CD8-positive, alpha-beta memory T cell (primary cell): Measurements from ENCODE around the gene KIR3DL1. TPM values are rescaled to one million over a fixed set of nuclear protein-coding genes. Genes with fewer than 3 reads are reported as not detected.
A peak's percentile ranks its signal among the peaks of the same experiment; 100 is the strongest.
"Not testable (repeated sequence)": the region's sequence is repeated elsewhere in the genome, so short reads cannot be mapped to it uniquely, and the experiment has no call there.

Experiments
- CTCF ChIA-PET: fragments of 350-600 bp; sonication (Branson Sonifier 250); formaldehyde crosslinking; loops from one replicate; lab custom pipeline; 2021; ENCODE audit warnings: antibody characterized with exemption; lab: Charles Lee
- POLR2A ChIA-PET: fragments of 350-600 bp; sonication (Branson Sonifier 250); formaldehyde crosslinking; loops from one replicate; lab custom pipeline; 2021; ENCODE audit warnings: antibody characterized with exemption; lab: Charles Lee
- DNase-seq, 5 donors: peaks; one replicate each; pipeline versions ENCODE4 v3.0.0 to v3.0.0-alpha.2; 2020 to 2022; ENCODE audit warnings: mixed read lengths in 1 of 5
- H3K27ac ChIP-seq: one replicate; pipeline ENCODE4 v1.7.0; 2013; ENCODE audit warnings: low read depth, mild to moderate bottlenecking, low read length, moderate library complexity
- H3K27me3 ChIP-seq: 2 replicates; pipeline ENCODE4 v1.7.0; 2013; ENCODE audit warnings: low read length, mild to moderate bottlenecking; ENCODE audit not compliant: insufficient read depth, poor library complexity, severe bottlenecking
- H3K36me3 ChIP-seq: 2 replicates; pipeline ENCODE4 v1.7.0; 2013; ENCODE audit warnings: mild to moderate bottlenecking, low read length, moderate library complexity; ENCODE audit not compliant: insufficient read depth
- H3K4me1 ChIP-seq: 2 replicates; pipeline ENCODE4 v1.7.0; 2013; ENCODE audit warnings: mild to moderate bottlenecking, low read length, moderate library complexity; ENCODE audit not compliant: insufficient read depth
- H3K4me3 ChIP-seq: 2 replicates; pipeline ENCODE4 v1.7.0; 2013; ENCODE audit warnings: mild to moderate bottlenecking, low read length
- H3K9me3 ChIP-seq: 2 replicates; pipeline ENCODE4 v1.7.0; 2013; ENCODE audit warnings: mild to moderate bottlenecking, low read length
- H3K27ac Mint-ChIP-seq, 8 donors: one replicate each; pipeline ENCODE4 v1.8.0; 2020 to 2021; ENCODE audit warnings: mixed read lengths in 8 of 8, mild to moderate bottlenecking in 6 of 8, inconsistent platforms in 3 of 8, moderate library complexity in 3 of 8
- H3K27me3 Mint-ChIP-seq, 2 donors: one replicate each; pipeline ENCODE4 v1.8.0; 2020 to 2021; ENCODE audit warnings: mixed read lengths in 2 of 2, mild to moderate bottlenecking in 1 of 2, moderate library complexity in 1 of 2
- H3K36me3 Mint-ChIP-seq, 3 donors: one replicate each; pipeline ENCODE4 v1.8.0; 2020 to 2021; ENCODE audit warnings: mixed read lengths in 3 of 3, inconsistent platforms in 1 of 3, mild to moderate bottlenecking in 1 of 3
- H3K4me1 Mint-ChIP-seq, 3 donors: one replicate each; pipeline ENCODE4 v1.8.0; 2020 to 2021; ENCODE audit warnings: mixed read lengths in 3 of 3, inconsistent platforms in 1 of 3, mild to moderate bottlenecking in 1 of 3
- H3K4me3 Mint-ChIP-seq, 7 donors: one replicate each; pipeline ENCODE4 v1.8.0; 2020 to 2021; ENCODE audit warnings: mixed read lengths in 7 of 7, mild to moderate bottlenecking in 6 of 7, moderate library complexity in 4 of 7, inconsistent platforms in 2 of 7
- H3K9me3 Mint-ChIP-seq, 5 donors: one replicate each; pipeline ENCODE4 v1.8.0; 2020 to 2022; ENCODE audit warnings: mixed read lengths in 5 of 5, mild to moderate bottlenecking in 3 of 5, moderate library complexity in 2 of 5, inconsistent platforms in 1 of 5
- polyA plus RNA-seq: library from polyadenylated mRNA; unstranded; fragments of 300-500 nt; fragmentation: Illumina TruSeq; gene quantifications from one replicate; pipeline ENCODE4 v1.2.3, GENCODE V29; 2021
- total RNA-seq, 2 experiments: library from RNA; stranded (reverse); gene quantifications; one replicate each; pipeline ENCODE4 v1.2.3, GENCODE V29; 2021

Gene KIR3DL1
- total and polyA plus RNA-seq, 3 experiments from 2014 or later, result 0.11 to 11.9 (median 0.28) TPM

DNA sequence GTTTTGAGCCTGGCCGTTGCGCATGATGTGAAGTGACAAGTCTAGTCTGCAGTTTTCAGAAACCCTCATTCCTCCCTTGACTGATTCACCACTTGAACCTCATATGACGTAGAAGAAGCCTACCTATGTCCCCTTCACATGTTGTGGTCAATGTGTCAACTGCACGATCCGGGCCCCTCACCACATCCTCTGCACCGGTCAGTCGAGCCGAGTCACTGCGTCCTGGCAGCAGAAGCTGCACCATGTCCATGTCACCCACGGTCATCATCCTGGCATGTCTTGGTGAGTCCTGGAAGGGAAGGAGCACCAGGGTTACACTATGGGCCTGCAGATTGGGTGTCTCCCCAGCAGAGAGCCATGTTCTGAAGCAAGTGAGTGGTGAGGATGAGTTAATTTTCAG lies 12.9 kb upstream of the KIR3DL1 start, which contains the start of gene KIR2DL4:
Gene KIR2DL4, plus strand, starts transcription at position 201 of the 400 bp plus-strand sequence. Its CDS starts 42 bp downstream, at position 243.
- peaks cover 6 to 36% of the 10 kb centered on the region in 2 donors for H3K27me3 Mint-ChIP-seq
- H3K36me3 Mint-ChIP-seq, result no peaks in the 10 kb centered on the region
- no peak within 1 kb of the TSS for H3K4me3 Mint-ChIP-seq
- ChIA-PET POLR2A (no interaction called here), CTCF (no interaction called here)
- H3K9me3 Mint-ChIP-seq, result peaks cover 0 to 2% (median 0%) of the 10 kb centered on the region in 5 donors
- peak within 1 kb of the TSS in 1 of 8 donors; percentile 62 for H3K27ac Mint-ChIP-seq
- Histone ChIP-seq H3K4me1 (no peaks in the 10 kb centered on the region), H3K27me3 (no peaks in the 10 kb centered on the region), H3K27ac (no peak within 1 kb of the TSS), H3K36me3 (no peaks in the 10 kb centered on the region), H3K4me3 (no peak within 1 kb of the TSS), H3K9me3 (no peaks in the 10 kb centered on the region)
- DNase-seq, result no peak
- peaks cover 0 to 2% (median 0%) of the 10 kb centered on the region in 3 donors for H3K4me1 Mint-ChIP-seq

DNA sequence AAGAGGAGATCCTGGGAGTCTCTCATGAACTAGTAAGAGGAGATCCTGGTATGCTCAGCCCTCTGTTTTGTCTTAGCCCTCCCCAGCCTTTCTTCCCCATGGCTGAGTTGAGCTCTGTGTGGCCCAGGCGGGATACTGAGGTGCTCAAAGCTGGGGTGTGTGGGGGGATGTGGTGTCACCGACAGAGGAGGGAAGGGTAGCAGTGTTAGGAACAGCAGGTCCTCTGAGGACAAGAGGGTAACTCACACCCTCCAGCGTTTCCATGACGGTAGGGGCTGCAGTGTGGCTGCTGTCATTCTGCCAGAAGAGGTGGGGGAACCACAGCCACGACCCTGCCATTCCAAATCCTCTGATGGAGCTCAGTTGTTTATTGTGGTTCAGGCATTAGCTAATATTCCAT lies 12.2 kb upstream of the KIR3DL1 start:
- Histone ChIP-seq H3K27ac (no peak overlapping the region), H3K4me3 (no peak overlapping the region), H3K9me3 (no peaks in the 10 kb centered on the region), H3K27me3 (no peaks in the 10 kb centered on the region), H3K4me1 (no peaks in the 10 kb centered on the region), H3K36me3 (no peaks in the 10 kb centered on the region)
- CTCF ChIA-PET, result no interaction called here
- POLR2A ChIA-PET, result no interaction called here
- peak overlapping the region in 1 of 8 donors; percentile 44 for H3K27ac Mint-ChIP-seq
- no peak for DNase-seq
- H3K36me3 Mint-ChIP-seq, result no peaks in the 10 kb centered on the region
- no peak overlapping the region for H3K4me3 Mint-ChIP-seq
- peaks cover 0 to 2% (median 0%) of the 10 kb centered on the region in 3 donors for H3K4me1 Mint-ChIP-seq
- H3K27me3 Mint-ChIP-seq, result peaks cover 5 to 31% of the 10 kb centered on the region in 2 donors
- peaks cover 0 to 2% (median 0%) of the 10 kb centered on the region in 5 donors for H3K9me3 Mint-ChIP-seq

DNA sequence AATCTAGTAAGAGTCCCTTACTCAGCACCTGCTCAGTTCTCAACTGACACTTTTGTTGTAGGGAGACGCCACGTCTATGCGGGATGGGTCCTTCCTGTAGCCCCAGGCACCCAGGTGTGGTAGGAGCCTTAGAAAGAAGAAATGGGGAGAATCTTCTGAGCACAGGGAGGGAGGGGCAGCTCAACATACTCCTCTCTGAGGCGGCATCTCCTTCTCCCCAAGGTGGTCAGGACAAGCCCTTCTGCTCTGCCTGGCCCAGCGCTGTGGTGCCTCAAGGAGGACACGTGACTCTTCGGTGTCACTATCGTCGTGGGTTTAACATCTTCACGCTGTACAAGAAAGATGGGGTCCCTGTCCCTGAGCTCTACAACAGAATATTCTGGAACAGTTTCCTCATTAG lies 11.7 kb upstream of the KIR3DL1 start:
- no peaks in the 10 kb centered on the region for H3K9me3 ChIP-seq
- no peak overlapping the region for H3K27ac ChIP-seq
- POLR2A ChIA-PET, result no interaction called here
- no peaks in the 10 kb centered on the region for H3K4me1 ChIP-seq
- no peak overlapping the region for H3K4me3 ChIP-seq
- H3K36me3 ChIP-seq, result no peaks in the 10 kb centered on the region
- Mint-ChIP-seq H3K9me3 (peaks cover 0 to 2% (median 0%) of the 10 kb centered on the region in 5 donors), H3K4me3 (no peak overlapping the region), H3K4me1 (peaks cover 0 to 2% (median 0%) of the 10 kb centered on the region in 3 donors), H3K27me3 (peaks cover 4 to 30% of the 10 kb centered on the region in 2 donors), H3K27ac (no peak overlapping the region), H3K36me3 (no peaks in the 10 kb centered on the region)
- H3K27me3 ChIP-seq, result no peaks in the 10 kb centered on the region
- DNase-seq, result no peak
- CTCF ChIA-PET, result no interaction called here

DNA sequence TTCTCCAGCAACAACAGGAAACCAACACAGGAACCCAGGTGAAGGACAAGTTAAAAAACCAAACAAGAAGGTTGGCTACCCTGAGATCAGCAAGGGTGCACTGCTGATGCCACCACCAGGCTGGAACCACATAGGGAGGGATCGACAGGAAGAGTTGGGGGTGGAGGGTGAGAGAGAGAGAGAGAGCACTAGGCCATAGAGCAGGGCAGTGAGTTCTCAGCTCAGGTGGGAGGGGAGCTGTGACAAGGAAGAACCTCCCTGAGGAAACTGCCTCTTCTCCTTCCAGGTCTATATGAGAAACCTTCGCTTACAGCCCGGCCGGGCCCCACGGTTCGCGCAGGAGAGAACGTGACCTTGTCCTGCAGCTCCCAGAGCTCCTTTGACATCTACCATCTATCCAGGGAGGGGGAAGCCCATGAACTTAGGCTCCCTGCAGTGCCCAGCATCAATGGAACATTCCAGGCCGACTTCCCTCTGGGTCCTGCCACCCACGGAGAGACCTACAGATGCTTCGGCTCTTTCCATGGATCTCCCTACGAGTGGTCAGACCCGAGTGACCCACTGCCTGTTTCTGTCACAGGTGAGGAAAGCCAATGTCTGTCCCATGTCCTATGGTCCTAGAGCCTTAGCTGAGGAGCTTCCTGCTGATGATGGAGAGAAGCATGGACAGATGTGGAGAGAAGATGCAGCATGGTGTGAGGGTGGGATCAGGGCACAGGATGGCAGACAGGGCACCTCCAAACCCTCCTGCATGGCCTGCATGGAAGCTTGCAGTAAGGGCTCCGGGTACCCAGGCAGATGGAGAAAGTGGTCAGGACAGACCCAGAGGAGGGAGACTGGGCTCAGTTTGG lies 10.4 kb upstream of the KIR3DL1 start:
- Histone ChIP-seq H3K9me3 (no peaks in the 10 kb centered on the region), H3K27me3 (no peaks in the 10 kb centered on the region), H3K4me1 (no peaks in the 10 kb centered on the region), H3K36me3 (no peaks in the 10 kb centered on the region), H3K27ac (no peak overlapping the region), H3K4me3 (no peak overlapping the region)
- POLR2A ChIA-PET, result no interaction called here
- no peak for DNase-seq
- CTCF ChIA-PET, result no interaction called here
- H3K36me3 Mint-ChIP-seq, result no peaks in the 10 kb centered on the region
- H3K27me3 Mint-ChIP-seq, result peaks cover 7 to 30% of the 10 kb centered on the region in 2 donors
- H3K4me3 Mint-ChIP-seq, result no peak overlapping the region
- H3K4me1 Mint-ChIP-seq, result peaks cover 0 to 2% (median 0%) of the 10 kb centered on the region in 3 donors
- H3K9me3 Mint-ChIP-seq, result peaks cover 0 to 5% (median 0%) of the 10 kb centered on the region in 5 donors
- H3K27ac Mint-ChIP-seq, result peak overlapping the region in 1 of 8 donors; percentile 61

DNA sequence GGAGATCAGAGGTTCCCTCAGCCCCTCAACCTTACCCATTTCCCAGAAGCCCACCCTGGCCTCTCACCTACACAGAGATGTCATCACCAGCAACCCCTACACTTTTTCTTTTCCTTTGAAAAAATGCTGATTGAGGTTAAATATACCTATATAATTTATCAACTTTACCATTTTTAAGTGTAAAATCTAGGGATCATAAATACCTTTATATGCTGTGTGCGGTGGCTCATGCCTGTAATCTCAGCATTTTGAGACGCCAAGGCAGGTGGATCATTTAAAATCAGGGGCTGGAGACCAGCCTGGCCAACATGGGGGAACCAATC lies 9.8 kb upstream of the KIR3DL1 start:
- Histone ChIP-seq H3K4me3 (no peak overlapping the region), H3K27ac (no peak overlapping the region), H3K9me3 (no peaks in the 10 kb centered on the region), H3K27me3 (no peaks in the 10 kb centered on the region), H3K4me1 (no peaks in the 10 kb centered on the region), H3K36me3 (no peaks in the 10 kb centered on the region)
- no peak for DNase-seq
- Mint-ChIP-seq H3K36me3 (no peaks in the 10 kb centered on the region), H3K27ac (no peak overlapping the region), H3K9me3 (peaks cover 0 to 7% (median 2%) of the 10 kb centered on the region in 5 donors), H3K4me3 (no peak overlapping the region), H3K27me3 (peaks cover 8 to 30% of the 10 kb centered on the region in 2 donors), H3K4me1 (peaks cover 0 to 2% (median 0%) of the 10 kb centered on the region in 3 donors)
- ChIA-PET POLR2A (no interaction called here), CTCF (no interaction called here)

DNA sequence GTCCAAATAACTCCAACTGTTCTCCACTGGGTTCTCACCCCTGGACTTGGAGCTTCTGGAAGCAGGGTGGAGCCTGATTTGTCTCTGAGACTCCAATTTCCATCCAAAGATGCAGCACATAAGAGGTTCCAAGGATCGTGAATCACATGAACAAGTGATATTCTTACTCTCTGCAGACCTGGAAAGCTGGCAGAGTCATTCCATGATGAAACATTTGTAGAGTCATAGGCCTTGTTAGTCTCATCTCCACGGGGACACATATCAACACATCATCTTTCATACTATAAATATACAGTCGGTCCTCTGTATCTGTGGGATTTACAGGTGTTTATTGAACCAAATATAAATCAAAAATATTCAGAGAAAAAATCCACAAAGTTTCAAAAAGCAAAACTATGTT lies 1.7 kb upstream of the KIR3DL1 start:
- H3K27ac Mint-ChIP-seq, H3K9me3 ChIP-seq, H3K4me3 ChIP-seq, POLR2A ChIA-PET, H3K4me1 ChIP-seq, H3K36me3 ChIP-seq, H3K27me3 ChIP-seq, H3K4me3 Mint-ChIP-seq, DNase-seq, H3K36me3 Mint-ChIP-seq, H3K4me1 Mint-ChIP-seq, H3K27ac ChIP-seq, CTCF ChIA-PET: not testable (repeated sequence)
- Mint-ChIP-seq H3K9me3 (peaks cover 3 to 18% (median 9%) of the 10 kb centered on the region in 5 donors), H3K27me3 (peaks cover 9 to 12% of the 10 kb centered on the region in 2 donors)

DNA sequence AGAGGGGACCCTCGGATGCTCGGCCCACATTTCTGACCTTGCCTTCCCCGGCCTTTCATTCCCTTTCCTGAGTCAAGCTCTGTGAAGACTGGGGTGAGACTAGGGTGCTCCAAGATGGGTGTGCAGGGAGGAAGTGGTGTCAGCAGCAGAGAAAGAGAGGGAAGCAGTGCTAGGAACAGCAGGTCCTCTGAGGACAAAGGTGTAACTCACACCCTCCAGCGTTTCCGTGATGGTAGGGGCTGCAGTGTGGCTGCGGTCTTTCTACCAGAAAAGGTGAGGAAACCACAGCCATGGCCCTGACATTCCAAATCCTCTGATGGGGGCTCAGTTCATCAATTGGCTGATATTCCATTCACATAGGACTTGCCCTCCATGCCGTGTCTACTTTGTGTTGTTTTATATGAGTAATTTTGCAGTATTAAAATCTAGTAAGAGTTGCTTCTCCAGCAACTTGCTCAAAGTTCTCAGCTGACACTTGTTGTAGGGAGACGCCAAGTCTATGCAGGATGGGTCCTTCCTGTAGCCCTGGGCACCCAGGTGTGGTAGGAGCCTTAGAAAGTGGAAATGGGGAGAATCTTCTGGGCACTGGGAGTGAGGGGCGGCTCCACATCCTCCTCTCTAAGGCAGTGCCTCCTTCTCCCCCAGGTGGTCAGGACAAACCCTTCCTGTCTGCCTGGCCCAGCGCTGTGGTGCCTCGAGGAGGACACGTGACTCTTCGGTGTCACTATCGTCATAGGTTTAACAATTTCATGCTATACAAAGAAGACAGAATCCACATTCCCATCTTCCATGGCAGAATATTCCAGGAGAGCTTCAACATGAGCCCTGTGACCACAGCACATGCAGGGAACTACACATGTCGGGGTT lies 1.6 kb downstream of the KIR3DL1 start:
- Mint-ChIP-seq H3K27ac (peak overlapping the region in 1 of 8 donors; percentile 72), H3K27me3 (peaks cover 3 to 7% of the 10 kb centered on the region in 2 donors), H3K4me3 (no peak overlapping the region), H3K4me1 (no peaks in the 10 kb centered on the region), H3K9me3 (peaks cover 0 to 3% (median 1%) of the 10 kb centered on the region in 5 donors), H3K36me3 (no peaks in the 10 kb centered on the region)
- DNase-seq, result no peak
- Histone ChIP-seq H3K27ac (no peak overlapping the region), H3K27me3 (no peaks in the 10 kb centered on the region), H3K4me1 (no peaks in the 10 kb centered on the region), H3K36me3 (no peaks in the 10 kb centered on the region), H3K4me3 (no peak overlapping the region), H3K9me3 (no peaks in the 10 kb centered on the region)
- ChIA-PET POLR2A (no interaction called here), CTCF (no interaction called here)

DNA sequence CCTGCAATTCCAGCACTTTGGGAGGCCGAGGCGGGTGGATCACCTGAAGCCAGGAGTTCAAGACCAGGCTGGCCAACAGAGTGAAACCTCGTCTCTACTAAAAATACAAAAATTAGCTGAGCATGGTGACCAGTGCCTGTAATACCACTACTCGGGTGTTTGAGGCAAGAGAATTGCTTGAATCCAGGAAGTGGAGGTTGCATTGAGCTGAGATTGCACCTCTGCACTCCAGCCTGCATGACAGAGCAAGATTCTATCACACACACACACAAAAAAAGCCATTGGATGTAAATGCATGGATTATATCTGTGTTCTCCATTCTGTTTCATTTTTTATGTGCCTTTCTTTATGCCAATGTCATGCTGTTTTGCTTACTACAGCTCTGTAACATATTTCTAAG lies 8.1 kb downstream of the KIR3DL1 start:
- H3K36me3 ChIP-seq, H3K4me1 ChIP-seq, DNase-seq, CTCF ChIA-PET, H3K4me1 Mint-ChIP-seq, H3K27ac Mint-ChIP-seq, H3K9me3 Mint-ChIP-seq, H3K27ac ChIP-seq, H3K4me3 ChIP-seq, H3K36me3 Mint-ChIP-seq, H3K27me3 ChIP-seq, H3K4me3 Mint-ChIP-seq, H3K9me3 ChIP-seq, POLR2A ChIA-PET: not testable (repeated sequence)
- H3K27me3 Mint-ChIP-seq, result peaks cover 6 to 11% of the 10 kb centered on the region in 2 donors
